Body of pancreas (tissue), 4 donors: ENCODE data around the gene BMPR2. TPM values are rescaled to one million over a fixed set of nuclear protein-coding genes. Genes with fewer than 3 reads are reported as not detected.
A peak's percentile ranks its signal among the peaks of the same experiment; 100 is the strongest.
"Not testable (repeated sequence)": the region's sequence is repeated elsewhere in the genome, so short reads cannot be mapped to it uniquely, and the experiment has no call there.

Experiments
- ATAC-seq: fragments of 150-250 bp; one replicate; pipeline ENCODE4 v1.9.1; 2016
- DNase-seq, 4 donors: peaks; one replicate each; pipeline ENCODE4 v3.0.0-alpha.2; 2019
- H3K27ac ChIP-seq, 4 donors: fragments of 200-600 bp; sonication (generic); 1 replicate in 3 of 4; 2 replicates in 1 of 4; pipeline versions ENCODE4 v1.5.1 to v1.6.1; 2016 to 2019; ENCODE audit warnings: mild to moderate bottlenecking in 1 of 4, mixed read lengths in 1 of 4, moderate library complexity in 1 of 4
- H3K27me3 ChIP-seq, 2 donors: fragments of 200-600 bp; sonication (generic); one replicate each; pipeline ENCODE4 v1.6.0; 2016; ENCODE audit warnings: mild to moderate bottlenecking in 1 of 2
- H3K36me3 ChIP-seq, 2 donors: fragments of 200-600 bp; sonication (generic); replicated peaks in 1 of 2; 2 replicates each; pipeline ENCODE4 v1.5.1; 2016; ENCODE audit warnings: low read depth in 2 of 2; ENCODE audit not compliant: insufficient read depth in 1 of 2
- H3K4me1 ChIP-seq: fragments of 200-600 bp; sonication (generic); one replicate; pipeline ENCODE4 v1.6.0; 2016
- H3K4me3 ChIP-seq, 2 donors: fragments of 200-600 bp; sonication (generic); 1 replicate in 1 of 2; 2 replicates in 1 of 2; pipeline ENCODE4 v1.5.1; 2016 to 2019
- H3K9me3 ChIP-seq, 3 donors: fragments of 200-600 bp; sonication (generic); 1 replicate in 2 of 3; 2 replicates in 1 of 3; pipeline ENCODE4 v1.5.1; 2016
- CTCF ChIP-seq, 7 experiments: fragments of 450-650 bp in 4 of 7; fragments of 200-600 bp in 3 of 7; sonication (generic) in 3 of 7; IDR thresholded peaks; one replicate each; pipeline ENCODE4 v1.5.1; 2016 to 2019; ENCODE audit warnings: antibody characterized with exemption in 7 of 7
- POLR2A ChIP-seq, 3 donors: fragments of 450-650 bp; IDR thresholded peaks; one replicate each; pipeline ENCODE4 v1.6.1; 2016; ENCODE audit warnings: antibody characterized with exemption in 3 of 3, mild to moderate bottlenecking in 2 of 3
- WGBS, 2 donors: methylation state at CpG; one replicate each; pipeline ENCODE4 v1.1.5; 2017; 5-methylcytosine and 5-hydroxymethylcytosine counted together
- intact Hi-C: fragments of 100-400 bp; cut with DNase I; formaldehyde crosslinking; loops from one replicate; pipeline ENCODE4 v1.15.1; 2023
- total RNA-seq, 2 donors: library from RNA; depleted of rRNA; stranded (reverse); fragments of >200 nt; gene quantifications; one replicate each; pipeline ENCODE4 v1.1.0, GENCODE V29; 2016

Gene BMPR2
- total RNA-seq, 2 donors from 2014 or later: 13.7 to 26.7 TPM

GRCh38 chr2:202378001-202378400, 1.9 kb downstream of the BMPR2 start:
- Histone ChIP-seq H3K27me3 (no peaks in the 10 kb centered on the region), H3K36me3 (no peaks in the 10 kb centered on the region), H3K27ac (peak overlapping the region in 2 of 4 donors; percentile 95 to 96), H3K4me3 (peak overlapping the region; percentile 95 to 96), H3K9me3 (no peaks in the 10 kb centered on the region), H3K4me1 (peaks cover 29% of the 10 kb centered on the region)
- WGBS, 2 donors: 1 to 3% methylated on average over 4 of the region's 4 CpGs
- no peak for TF ChIP-seq CTCF (IDR thresholded peaks at IDR 0.05)
- no peak for TF ChIP-seq POLR2A (IDR thresholded peaks at IDR 0.05)
- DNase-seq (no peak), ATAC-seq (no peak)
- intact Hi-C loops: no loop called here

GRCh38 chr2:202378662-202379358, 2.7 kb downstream of the BMPR2 start:
- WGBS, 2 donors: 14 to 19% methylated on average over 3 of the region's 3 CpGs
- intact Hi-C loops: no loop called here
- peak overlapping the region in 1 of 2 donors; percentile 96 for H3K4me3 ChIP-seq
- H3K27ac ChIP-seq: peak overlapping the region in 1 of 4 donors; percentile 96
- H3K36me3 ChIP-seq: no peaks in the 10 kb centered on the region
- DNase-seq: no peak
- no peaks in the 10 kb centered on the region for H3K27me3 ChIP-seq
- ATAC-seq: no peak
- peaks cover 29% of the 10 kb centered on the region for H3K4me1 ChIP-seq
- TF ChIP-seq POLR2A (IDR thresholded peaks at IDR 0.05) (no peak), CTCF (IDR thresholded peaks at IDR 0.05) (no peak)
- H3K9me3 ChIP-seq: no peaks in the 10 kb centered on the region

GRCh38 chr2:202382684-202383083, 6.6 kb downstream of the BMPR2 start:
- H3K27me3 ChIP-seq: no peaks in the 10 kb centered on the region
- DNase-seq (no peak), ATAC-seq (no peak)
- H3K4me1 ChIP-seq: peaks cover 40% of the 10 kb centered on the region
- intact Hi-C loops: no loop called here
- no peak overlapping the region for H3K27ac ChIP-seq
- no peak overlapping the region for H3K4me3 ChIP-seq
- H3K9me3 ChIP-seq: no peaks in the 10 kb centered on the region
- no peak for TF ChIP-seq POLR2A (IDR thresholded peaks at IDR 0.05)
- TF ChIP-seq CTCF (IDR thresholded peaks at IDR 0.05): no peak
- H3K36me3 ChIP-seq: no peaks in the 10 kb centered on the region
- WGBS, 2 donors: 94% methylated on average over 2 of the region's 2 CpGs

GRCh38 chr2:202386495-202386894, 10.4 kb downstream of the BMPR2 start:
- H3K36me3 ChIP-seq, H3K4me3 ChIP-seq, ATAC-seq, H3K27ac ChIP-seq, H3K9me3 ChIP-seq, DNase-seq, H3K27me3 ChIP-seq, intact Hi-C loops: not testable (repeated sequence)
- 92 to 93% methylated on average over 12 of the region's 12 CpGs for WGBS, 2 donors
- peaks cover 26% of the 10 kb centered on the region for H3K4me1 ChIP-seq

- TF ChIP-seq POLR2A (IDR thresholded peaks at IDR 0.05) (no peak), CTCF (IDR thresholded peaks at IDR 0.05) (no peak)
- Histone ChIP-seq H3K27me3 (no peaks in the 10 kb centered on the region), H3K4me3 (no peak overlapping the region), H3K9me3 (no peaks in the 10 kb centered on the region), H3K4me1 (peaks cover 19% of the 10 kb centered on the region), H3K27ac (no peak overlapping the region), H3K36me3 (no peaks in the 10 kb centered on the region)
- WGBS, 2 donors: 32 to 43% methylated on average over 8 of the region's 8 CpGs
- ATAC-seq (no peak), DNase-seq (no peak)
- intact Hi-C loops: no loop called here
Measured at GRCh38 chr2:202387608-202388342, 11.6 kb downstream of the BMPR2 start.
